ENCODE data around the gene AOC2. TPM values are rescaled to one million over a fixed set of nuclear protein-coding genes. Genes with fewer than 3 reads are reported as not detected.

AOC2 gene
- total and polyA plus RNA-seq, 2 of the 13 experiments (the other 11 are each of a cell fraction or from before 2014, with no cell fraction given), result 1.2 to 3.3 TPM

DNA sequence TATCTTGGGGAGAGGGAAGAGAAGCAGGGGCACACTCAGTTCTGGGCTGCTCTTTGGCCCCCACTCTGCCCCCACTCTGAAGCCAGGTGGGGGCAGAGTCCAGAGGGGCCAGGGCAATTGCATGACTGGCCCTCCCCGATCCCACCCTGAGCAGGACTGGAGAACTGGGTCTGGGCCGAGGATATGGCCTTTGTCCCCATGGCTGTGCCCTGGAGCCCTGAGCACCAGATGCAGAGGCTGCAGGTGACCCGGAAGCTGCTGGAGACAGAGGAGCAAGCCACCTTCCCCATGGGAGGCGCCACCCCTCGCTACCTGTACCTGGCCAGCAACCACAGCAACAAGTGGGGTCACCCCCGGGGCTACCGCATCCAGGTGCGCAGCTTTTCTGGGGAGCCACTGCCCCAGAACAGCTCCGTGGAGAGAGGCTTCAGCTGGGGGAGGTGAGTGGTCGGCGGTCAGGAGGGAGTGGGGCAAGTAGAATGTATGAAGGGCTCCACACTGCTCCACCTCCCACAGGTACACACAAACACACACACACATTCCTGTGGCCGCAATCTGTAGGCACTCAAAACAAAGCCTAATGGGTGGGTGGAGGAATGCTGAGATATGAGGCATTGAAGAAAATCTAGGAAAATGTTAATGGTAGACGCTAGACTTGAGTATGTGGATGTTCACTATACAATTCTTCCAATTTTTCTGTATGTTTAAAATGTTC lies 28.0 kb downstream of the AOC2 start (continued):
- TF ChIP-seq, protein P1, sequence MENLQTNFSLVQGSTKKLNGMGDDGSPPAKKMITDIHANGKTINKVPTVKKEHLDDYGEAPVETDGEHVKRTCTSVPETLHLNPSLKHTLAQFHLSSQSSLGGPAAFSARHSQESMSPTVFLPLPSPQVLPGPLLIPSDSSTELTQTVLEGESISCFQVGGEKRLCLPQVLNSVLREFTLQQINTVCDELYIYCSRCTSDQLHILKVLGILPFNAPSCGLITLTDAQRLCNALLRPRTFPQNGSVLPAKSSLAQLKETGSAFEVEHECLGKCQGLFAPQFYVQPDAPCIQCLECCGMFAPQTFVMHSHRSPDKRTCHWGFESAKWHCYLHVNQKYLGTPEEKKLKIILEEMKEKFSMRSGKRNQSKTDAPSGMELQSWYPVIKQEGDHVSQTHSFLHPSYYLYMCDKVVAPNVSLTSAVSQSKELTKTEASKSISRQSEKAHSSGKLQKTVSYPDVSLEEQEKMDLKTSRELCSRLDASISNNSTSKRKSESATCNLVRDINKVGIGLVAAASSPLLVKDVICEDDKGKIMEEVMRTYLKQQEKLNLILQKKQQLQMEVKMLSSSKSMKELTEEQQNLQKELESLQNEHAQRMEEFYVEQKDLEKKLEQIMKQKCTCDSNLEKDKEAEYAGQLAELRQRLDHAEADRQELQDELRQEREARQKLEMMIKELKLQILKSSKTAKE (CRISPR knock-in tag; IDR thresholded peaks at IDR 0.05; ENCODE audit: borderline replicate concordance), result no peak
- no peak for TF ChIP-seq GATA4 (IDR thresholded peaks at IDR 0.05; ENCODE audit: borderline replicate concordance, low read depth)
- no peak for TF ChIP-seq CBX1 (IDR thresholded peaks at IDR 0.05; ENCODE audit: low read depth)
- no peak for TF ChIP-seq DR1 (CRISPR knock-in tag; IDR thresholded peaks at IDR 0.05)
- TF ChIP-seq, protein P2, sequence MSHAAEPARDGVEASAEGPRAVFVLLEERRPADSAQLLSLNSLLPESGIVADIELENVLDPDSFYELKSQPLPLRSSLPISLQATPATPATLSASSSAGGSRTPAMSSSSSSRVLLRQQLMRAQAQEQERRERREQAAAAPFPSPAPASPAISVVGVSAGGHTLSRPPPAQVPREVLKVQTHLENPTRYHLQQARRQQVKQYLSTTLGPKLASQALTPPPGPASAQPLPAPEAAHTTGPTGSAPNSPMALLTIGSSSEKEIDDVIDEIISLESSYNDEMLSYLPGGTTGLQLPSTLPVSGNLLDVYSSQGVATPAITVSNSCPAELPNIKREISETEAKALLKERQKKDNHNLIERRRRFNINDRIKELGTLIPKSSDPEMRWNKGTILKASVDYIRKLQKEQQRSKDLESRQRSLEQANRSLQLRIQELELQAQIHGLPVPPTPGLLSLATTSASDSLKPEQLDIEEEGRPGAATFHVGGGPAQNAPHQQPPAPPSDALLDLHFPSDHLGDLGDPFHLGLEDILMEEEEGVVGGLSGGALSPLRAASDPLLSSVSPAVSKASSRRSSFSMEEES (CRISPR knock-in tag; IDR thresholded peaks at IDR 0.05), result no peak
- TF ChIP-seq SP2 (CRISPR knock-in tag; IDR thresholded peaks at IDR 0.05), result no peak
- no peak for TF ChIP-seq LCORL (IDR thresholded peaks at IDR 0.05)
- no peak for TF ChIP-seq LCORL (CRISPR knock-in tag; IDR thresholded peaks at IDR 0.05)
- TF ChIP-seq IKZF1 (IDR thresholded peaks at IDR 0.05), result no peak
- TF ChIP-seq, protein P3, sequence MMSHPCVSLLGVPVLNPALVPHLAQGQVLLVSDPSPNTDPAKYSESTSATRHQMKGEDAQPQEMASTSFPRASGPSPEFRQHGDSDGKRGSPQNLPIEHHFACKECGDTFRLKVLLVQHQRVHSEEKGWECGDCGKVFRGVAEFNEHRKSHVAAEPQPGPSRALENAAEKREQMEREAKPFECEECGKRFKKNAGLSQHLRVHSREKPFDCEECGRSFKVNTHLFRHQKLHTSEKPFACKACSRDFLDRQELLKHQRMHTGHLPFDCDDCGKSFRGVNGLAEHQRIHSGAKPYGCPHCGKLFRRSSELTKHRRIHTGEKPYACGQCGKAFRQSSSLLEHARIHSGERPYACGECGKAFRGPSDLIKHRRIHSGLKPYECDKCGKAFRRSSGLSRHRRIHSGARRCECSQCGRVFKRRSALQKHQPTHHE (CRISPR knock-in tag; IDR thresholded peaks at IDR 0.05; ENCODE audit: borderline replicate concordance), result no peak
- TF ChIP-seq JUNB (CRISPR knock-in tag; IDR thresholded peaks at IDR 0.05; ENCODE audit: borderline replicate concordance), result no peak
- TF ChIP-seq, protein P4, sequence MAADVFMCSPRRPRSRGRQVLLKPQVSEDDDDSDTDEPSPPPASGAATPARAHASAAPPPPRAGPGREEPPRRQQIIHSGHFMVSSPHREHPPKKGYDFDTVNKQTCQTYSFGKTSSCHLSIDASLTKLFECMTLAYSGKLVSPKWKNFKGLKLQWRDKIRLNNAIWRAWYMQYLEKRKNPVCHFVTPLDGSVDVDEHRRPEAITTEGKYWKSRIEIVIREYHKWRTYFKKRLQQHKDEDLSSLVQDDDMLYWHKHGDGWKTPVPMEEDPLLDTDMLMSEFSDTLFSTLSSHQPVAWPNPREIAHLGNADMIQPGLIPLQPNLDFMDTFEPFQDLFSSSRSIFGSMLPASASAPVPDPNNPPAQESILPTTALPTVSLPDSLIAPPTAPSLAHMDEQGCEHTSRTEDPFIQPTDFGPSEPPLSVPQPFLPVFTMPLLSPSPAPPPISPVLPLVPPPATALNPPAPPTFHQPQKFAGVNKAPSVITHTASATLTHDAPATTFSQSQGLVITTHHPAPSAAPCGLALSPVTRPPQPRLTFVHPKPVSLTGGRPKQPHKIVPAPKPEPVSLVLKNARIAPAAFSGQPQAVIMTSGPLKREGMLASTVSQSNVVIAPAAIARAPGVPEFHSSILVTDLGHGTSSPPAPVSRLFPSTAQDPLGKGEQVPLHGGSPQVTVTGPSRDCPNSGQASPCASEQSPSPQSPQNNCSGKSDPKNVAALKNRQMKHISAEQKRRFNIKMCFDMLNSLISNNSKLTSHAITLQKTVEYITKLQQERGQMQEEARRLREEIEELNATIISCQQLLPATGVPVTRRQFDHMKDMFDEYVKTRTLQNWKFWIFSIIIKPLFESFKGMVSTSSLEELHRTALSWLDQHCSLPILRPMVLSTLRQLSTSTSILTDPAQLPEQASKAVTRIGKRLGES (CRISPR knock-in tag; IDR thresholded peaks at IDR 0.05; ENCODE audit: borderline replicate concordance), result no peak
- TF ChIP-seq, protein P5, sequence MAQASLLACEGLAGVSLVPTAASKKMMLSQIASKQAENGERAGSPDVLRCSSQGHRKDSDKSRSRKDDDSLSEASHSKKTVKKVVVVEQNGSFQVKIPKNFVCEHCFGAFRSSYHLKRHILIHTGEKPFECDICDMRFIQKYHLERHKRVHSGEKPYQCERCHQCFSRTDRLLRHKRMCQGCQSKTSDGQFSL (CRISPR knock-in tag; IDR thresholded peaks at IDR 0.05), result no peak
- TF ChIP-seq, protein P6, sequence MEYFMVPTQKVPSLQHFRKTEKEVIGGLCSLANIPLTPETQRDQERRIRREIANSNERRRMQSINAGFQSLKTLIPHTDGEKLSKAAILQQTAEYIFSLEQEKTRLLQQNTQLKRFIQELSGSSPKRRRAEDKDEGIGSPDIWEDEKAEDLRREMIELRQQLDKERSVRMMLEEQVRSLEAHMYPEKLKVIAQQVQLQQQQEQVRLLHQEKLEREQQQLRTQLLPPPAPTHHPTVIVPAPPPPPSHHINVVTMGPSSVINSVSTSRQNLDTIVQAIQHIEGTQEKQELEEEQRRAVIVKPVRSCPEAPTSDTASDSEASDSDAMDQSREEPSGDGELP (IDR thresholded peaks at IDR 0.05; ENCODE audit: borderline replicate concordance, low read depth), result no peak
- no peak for TF ChIP-seq NR3C1 (CRISPR knock-in tag; IDR thresholded peaks at IDR 0.05)
- TF ChIP-seq PLRG1 (conservative IDR thresholded peaks at IDR 0.05), result no peak
- TF ChIP-seq CENPT (CRISPR knock-in tag; IDR thresholded peaks at IDR 0.05; ENCODE audit: low read depth), result no peak
- TF ChIP-seq ZNF263 (CRISPR knock-in tag; IDR thresholded peaks at IDR 0.05), result no peak
- TF ChIP-seq PAF1 (CRISPR knock-in tag; IDR thresholded peaks at IDR 0.05), result no peak
- no peak for TF ChIP-seq MEIS2 (CRISPR knock-in tag; IDR thresholded peaks at IDR 0.05)

All from HepG2 (cell line).